Peyer's patch (tissue), 4 donors: ENCODE data around the gene LAMB3.

ENCODE experiments used
- POLR2A ChIP-seq, 2 donors: fragments of 450-650 bp; IDR thresholded peaks; one replicate each; pipeline ENCODE4 v1.5.1; 2017; ENCODE audit warnings: antibody characterized with exemption in 2 of 2, mild to moderate bottlenecking in 2 of 2, moderate library complexity in 2 of 2
- TF ChIP-seq, protein P1 (sequence below), 6 experiments: fragments of 450-650 bp in 4 of 6; fragments of 200-600 bp in 2 of 6; sonication (generic) in 1 of 6; IDR thresholded peaks; one replicate each; pipeline ENCODE4 v1.5.1; 2017 to 2019; ENCODE audit warnings: antibody characterized with exemption in 6 of 6, mild to moderate bottlenecking in 3 of 6, moderate library complexity in 1 of 6

DNA sequence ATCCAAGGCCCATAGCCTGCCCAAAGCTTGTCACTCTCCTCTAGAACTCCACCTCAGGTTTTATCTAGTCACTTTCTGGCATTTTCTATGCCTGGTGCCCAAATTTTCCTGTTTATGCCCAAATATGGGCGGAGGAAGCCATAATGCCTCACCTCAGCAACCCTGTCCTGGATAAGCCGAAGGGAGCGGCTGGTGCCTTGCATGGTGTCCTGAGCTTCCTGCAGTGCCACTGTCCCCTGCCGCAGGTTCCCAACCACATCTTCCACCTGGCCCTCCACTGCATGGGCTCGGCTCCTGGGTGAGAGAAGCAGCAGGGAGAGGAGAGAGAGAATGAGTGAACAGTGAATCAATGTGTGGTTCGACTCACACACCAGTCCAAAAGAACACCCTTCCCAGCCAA is 34.5 kb downstream of the LAMB3 start:
- TF ChIP-seq, protein P1, sequence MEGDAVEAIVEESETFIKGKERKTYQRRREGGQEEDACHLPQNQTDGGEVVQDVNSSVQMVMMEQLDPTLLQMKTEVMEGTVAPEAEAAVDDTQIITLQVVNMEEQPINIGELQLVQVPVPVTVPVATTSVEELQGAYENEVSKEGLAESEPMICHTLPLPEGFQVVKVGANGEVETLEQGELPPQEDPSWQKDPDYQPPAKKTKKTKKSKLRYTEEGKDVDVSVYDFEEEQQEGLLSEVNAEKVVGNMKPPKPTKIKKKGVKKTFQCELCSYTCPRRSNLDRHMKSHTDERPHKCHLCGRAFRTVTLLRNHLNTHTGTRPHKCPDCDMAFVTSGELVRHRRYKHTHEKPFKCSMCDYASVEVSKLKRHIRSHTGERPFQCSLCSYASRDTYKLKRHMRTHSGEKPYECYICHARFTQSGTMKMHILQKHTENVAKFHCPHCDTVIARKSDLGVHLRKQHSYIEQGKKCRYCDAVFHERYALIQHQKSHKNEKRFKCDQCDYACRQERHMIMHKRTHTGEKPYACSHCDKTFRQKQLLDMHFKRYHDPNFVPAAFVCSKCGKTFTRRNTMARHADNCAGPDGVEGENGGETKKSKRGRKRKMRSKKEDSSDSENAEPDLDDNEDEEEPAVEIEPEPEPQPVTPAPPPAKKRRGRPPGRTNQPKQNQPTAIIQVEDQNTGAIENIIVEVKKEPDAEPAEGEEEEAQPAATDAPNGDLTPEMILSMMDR (IDR thresholded peaks at IDR 0.05), result no peak
- no peak for TF ChIP-seq POLR2A (IDR thresholded peaks at IDR 0.05)
